ENCODE measurements around the gene DLGAP4. TPM values are rescaled to one million over a fixed set of nuclear protein-coding genes. Genes with fewer than 3 reads are reported as not detected.

Gene DLGAP4
- total RNA-seq, 1 experiment from 2014 or later, result 15.9 TPM

DNA sequence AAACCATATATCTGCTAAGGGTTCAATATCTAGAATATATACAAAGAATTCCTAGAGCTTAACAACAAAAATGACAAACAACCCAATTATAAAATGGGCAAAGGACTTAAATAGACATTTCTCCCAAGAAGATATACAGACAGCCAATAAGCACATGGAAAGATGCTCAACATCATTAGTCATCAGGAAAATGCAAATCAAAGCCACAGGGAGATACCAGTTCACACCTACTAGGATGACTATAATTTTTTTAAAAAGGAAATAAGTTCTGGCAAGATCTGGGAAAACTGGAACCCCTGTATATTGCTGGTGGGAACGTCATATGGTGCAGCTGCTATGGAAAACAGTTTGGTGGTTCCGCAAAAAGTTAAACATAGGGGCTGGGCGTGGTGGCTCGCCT lies 119.0 kb downstream of the DLGAP4 start:
- in situ Hi-C loops (cut with HindIII; ENCODE audit: low sequenced_read_pairs), result no loop called here
- no peak for DNase-seq (ENCODE audit: low spot score)

GRCh38 chr20:36431604-36432003 lies 125.5 kb downstream of the DLGAP4 start:
- in situ Hi-C loops (cut with HindIII; ENCODE audit: low sequenced_read_pairs), result no loop called here
- no peak for DNase-seq (ENCODE audit: low spot score)

GRCh38 chr20:36432096-36432495 lies 126.0 kb downstream of the DLGAP4 start:
- no peak for DNase-seq (ENCODE audit: low spot score)
- in situ Hi-C loops (cut with HindIII; ENCODE audit: low sequenced_read_pairs), result no loop called here

DNA sequence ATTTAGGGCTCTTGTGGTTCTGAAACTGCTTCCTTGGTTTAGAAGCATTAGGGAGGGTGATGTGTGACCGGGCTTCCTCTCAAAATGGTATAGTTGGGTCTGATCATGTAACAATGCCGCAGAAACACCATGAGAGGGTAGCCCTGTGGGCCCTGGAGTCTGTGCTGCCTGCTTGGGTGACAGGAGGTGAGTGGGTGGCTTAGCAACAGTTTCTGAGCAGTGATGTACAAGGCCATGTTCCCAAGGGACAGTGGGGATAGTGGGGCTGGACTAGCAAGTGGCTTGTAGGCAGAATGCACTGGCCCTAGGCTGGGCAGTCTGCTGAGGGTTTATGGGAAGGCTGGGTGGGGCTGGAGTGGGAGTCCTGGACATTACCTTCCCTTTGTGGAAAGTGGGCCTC lies 128.2 kb downstream of the DLGAP4 start:
- in situ Hi-C loops (cut with HindIII; ENCODE audit: low sequenced_read_pairs), result no loop called here
- DNase-seq (ENCODE audit: low spot score), result no peak

DNA sequence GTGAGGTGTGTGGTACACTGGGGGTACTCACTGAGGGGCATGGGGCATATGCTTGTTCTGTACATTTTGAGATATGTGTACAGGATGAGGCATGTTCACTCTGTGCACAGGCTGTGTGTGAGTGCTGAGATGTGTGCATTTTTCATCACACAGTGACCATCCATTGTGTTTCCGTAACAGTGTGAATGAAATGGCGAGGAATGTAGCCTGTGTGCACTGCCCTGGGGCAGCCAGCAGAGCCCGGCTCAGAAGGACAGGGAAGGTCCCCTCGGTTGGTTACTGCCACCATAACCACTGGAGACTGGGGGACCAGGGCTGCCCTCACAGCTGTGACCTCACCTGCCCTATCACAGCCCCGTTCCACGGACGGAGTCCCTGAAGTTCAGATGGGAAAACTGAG lies 129.0 kb downstream of the DLGAP4 start:
- in situ Hi-C loops (cut with HindIII; ENCODE audit: low sequenced_read_pairs), result no loop called here
- no peak for DNase-seq (ENCODE audit: low spot score)

- in situ Hi-C loops (cut with HindIII; ENCODE audit: low sequenced_read_pairs), result no loop called here
- peak; percentile 36 for DNase-seq (ENCODE audit: low spot score)
These were observed 129.7 kb downstream of the DLGAP4 start for GRCh38 chr20:36435592-36436541.

- peak; percentile 76 for DNase-seq (ENCODE audit: low spot score)
- in situ Hi-C loops (cut with HindIII; ENCODE audit: low sequenced_read_pairs), result no loop called here
These were observed 133.0 kb downstream of the DLGAP4 start for GRCh38 chr20:36439040-36439730.

- no peak for DNase-seq (ENCODE audit: low spot score)
- in situ Hi-C loops (cut with HindIII; ENCODE audit: low sequenced_read_pairs), result no loop called here
These were observed 133.6 kb downstream of the DLGAP4 start for GRCh38 chr20:36439731-36440072.

- DNase-seq (ENCODE audit: low spot score), result no peak
- in situ Hi-C loops (cut with HindIII; ENCODE audit: low sequenced_read_pairs), result no loop called here
These were observed 134.4 kb downstream of the DLGAP4 start for GRCh38 chr20:36440370-36441026.

- in situ Hi-C loops (cut with HindIII; ENCODE audit: low sequenced_read_pairs), result no loop called here
- no peak for DNase-seq (ENCODE audit: low spot score)
These were observed 134.9 kb downstream of the DLGAP4 start for GRCh38 chr20:36441027-36441414.

DNA sequence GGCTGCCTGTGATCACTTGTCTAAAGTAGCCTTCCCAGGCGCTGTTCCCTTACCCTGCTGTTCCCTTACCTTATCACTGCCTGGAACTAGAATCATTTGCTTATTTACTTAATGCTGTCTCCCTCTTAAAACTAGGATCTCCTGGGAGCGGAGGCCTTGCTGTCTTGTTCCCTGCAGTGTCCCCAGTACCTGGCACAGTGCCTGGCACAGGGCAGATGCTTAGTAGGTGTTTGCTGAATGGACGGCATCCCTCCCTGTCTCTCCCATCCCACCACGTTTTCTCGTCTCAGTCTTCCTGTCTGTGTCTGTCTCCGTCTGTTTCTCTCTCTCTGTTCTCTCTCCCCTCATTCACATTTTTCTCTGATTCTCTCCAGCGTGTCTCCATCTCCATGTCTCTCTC lies 135.3 kb downstream of the DLGAP4 start:
- in situ Hi-C loops (cut with HindIII; ENCODE audit: low sequenced_read_pairs), result no loop called here

GRCh38 chr20:36445847-36446246 lies 139.7 kb downstream of the DLGAP4 start:
- in situ Hi-C loops (cut with HindIII; ENCODE audit: low sequenced_read_pairs), result no loop called here
- DNase-seq (ENCODE audit: low spot score), result no peak

More for the DNA sequence above, 135.3 kb downstream of the DLGAP4 start:
- no peak for DNase-seq (ENCODE audit: low spot score)

DNA sequence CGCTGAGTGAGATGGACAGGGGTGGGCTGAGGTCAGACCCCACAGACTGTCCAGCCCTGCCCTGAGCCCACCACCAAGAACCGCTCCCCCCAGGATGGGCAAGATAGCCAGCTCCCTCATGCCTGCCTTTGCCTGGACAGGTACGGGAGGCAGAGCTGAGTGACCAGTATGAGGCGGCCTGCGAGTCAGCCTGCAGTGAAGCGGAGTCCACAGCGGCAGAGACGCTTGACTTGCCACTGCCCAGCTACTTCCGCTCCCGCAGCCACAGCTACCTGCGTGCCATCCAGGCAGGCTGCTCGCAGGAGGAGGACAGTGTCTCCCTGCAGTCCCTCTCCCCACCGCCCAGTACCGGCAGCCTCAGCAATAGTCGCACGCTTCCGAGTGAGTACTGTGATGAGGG lies 140.4 kb downstream of the DLGAP4 start:
- in situ Hi-C loops (cut with HindIII; ENCODE audit: low sequenced_read_pairs), result no loop called here
- no peak for DNase-seq (ENCODE audit: low spot score)

- in situ Hi-C loops (cut with HindIII; ENCODE audit: low sequenced_read_pairs), result no loop called here
- DNase-seq (ENCODE audit: low spot score), result no peak
These were observed 141.0 kb downstream of the DLGAP4 start for GRCh38 chr20:36447101-36447500.

DNA sequence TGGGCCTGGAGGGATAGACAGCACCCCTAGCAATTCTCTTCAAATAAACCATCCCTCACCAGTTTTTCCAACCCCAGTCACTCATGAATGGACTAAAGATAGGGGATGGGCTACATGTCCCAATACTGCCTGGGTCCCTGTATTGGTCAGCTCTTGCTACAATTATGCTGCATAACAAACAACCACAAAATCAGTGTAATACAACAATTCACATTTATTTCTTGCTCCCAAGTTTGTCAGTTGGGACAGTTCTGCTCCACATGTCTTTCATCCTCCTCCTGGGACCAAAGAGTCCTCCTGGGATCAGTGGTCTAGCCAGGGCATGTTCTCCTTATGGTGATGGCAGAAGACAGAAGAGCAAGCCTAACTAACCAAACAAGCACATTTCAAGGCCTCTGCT lies 143.5 kb downstream of the DLGAP4 start:
- DNase-seq (ENCODE audit: low spot score), result no peak
- in situ Hi-C loops (cut with HindIII; ENCODE audit: low sequenced_read_pairs), result no loop called here

DNA sequence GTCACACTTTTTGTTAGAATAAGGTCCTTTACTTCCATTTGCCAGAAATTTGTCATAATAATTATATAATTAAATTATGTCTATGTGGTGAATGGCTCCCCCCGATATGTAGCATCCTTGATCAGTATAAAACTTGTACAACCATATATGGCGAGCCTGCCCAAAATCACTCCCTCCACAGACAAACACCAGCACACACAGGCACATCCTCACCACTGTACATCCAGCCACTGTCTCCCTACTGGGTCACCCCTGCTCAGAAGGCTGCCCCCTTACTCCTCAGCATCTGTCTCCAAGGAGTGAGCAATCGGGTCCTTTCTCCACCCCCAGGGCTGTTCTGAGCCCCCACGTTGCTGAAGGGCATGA lies 148.2 kb downstream of the DLGAP4 start:
- peak; percentile 42 for DNase-seq (ENCODE audit: low spot score)
- in situ Hi-C loops (cut with HindIII; ENCODE audit: low sequenced_read_pairs), result no loop called here

DNA sequence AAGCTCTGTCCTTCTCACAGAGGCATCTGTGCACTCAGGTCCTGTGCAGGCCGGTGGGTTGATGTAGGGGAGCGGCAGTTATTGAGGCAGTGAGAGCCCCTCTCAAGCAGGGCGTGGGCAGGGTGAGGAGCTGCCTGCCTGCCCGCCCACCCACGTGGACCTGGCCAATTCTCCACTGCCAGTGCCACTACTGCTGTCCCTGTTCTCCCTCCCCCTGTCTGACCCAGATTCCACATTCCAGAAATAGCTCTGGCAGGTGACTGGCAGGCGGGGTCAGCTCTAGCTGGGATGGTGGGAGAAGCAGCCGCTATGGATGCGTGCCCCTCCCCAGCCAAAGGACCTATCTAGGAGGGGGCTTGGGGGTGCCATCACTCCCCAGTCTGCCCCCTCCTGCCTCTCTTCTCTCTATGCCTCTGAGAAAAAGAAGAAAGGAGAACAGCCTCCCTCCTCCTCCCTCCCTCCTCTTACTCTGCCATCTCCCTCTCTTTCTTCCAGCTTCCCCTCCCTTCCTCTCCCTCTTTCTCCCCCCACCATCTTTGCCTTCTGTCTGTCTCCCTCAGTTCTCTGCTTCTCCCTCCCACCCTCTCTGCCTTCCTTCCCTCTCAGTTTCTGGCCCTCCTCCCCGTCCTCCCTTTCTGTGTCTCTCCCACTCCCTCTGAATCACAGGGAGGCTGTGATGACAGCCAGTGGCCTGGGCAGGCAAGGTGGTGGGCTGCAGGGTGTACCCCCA lies 148.7 kb downstream of the DLGAP4 start:
- in situ Hi-C loops (cut with HindIII; ENCODE audit: low sequenced_read_pairs), result no loop called here

DNA sequence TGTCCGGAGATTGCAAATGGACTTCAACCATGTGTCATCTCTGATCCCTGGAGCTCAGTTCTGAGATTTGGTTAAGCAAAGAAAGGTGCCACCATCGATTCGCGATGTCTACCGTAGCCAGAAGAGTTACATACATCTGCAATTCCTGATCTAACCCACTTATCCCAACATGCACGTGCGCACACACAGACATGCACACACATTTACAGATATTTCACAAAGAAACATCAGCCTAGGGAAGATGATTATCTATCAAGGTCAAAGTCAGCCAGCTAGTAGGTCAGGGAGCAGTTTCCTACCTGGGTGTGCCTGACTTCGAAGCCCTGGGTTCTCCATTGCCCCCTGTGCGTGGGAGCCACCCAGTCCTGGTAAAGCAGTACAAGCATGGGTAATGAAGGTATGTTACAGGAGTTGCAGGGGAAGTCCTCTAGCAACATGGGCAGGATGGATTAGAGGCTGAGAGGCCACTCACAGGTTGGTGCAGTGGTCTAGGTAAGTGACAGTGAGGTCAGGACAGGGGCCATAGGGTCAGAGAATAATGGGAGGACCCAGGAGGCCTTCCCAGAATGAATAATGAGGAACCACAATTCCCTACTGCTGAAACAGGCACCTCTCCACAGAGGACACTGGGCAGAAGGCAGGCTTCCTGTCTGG lies 150.0 kb downstream of the DLGAP4 start:
- in situ Hi-C loops (cut with HindIII; ENCODE audit: low sequenced_read_pairs), result no loop called here
- DNase-seq (ENCODE audit: low spot score), result no peak

More for the DNA sequence above, 148.7 kb downstream of the DLGAP4 start:
- DNase-seq (ENCODE audit: low spot score), result peak; percentile 94
